Right atrium auricular region (tissue), 2 donors: ENCODE measurements around the gene ARID5B. TPM values are rescaled to one million over a fixed set of nuclear protein-coding genes. Genes with fewer than 3 reads are reported as not detected.
A peak's percentile ranks its signal among the peaks of the same experiment; 100 is the strongest.

ENCODE experiments used
- DNase-seq: peaks from one replicate; pipeline ENCODE4 v3.0.0-alpha.2; 2019; ENCODE audit warnings: low spot score
- H3K27ac ChIP-seq, 2 donors: fragments of 200-600 bp; sonication (generic); 1 replicate in 1 of 2; 2 replicates in 1 of 2; pipeline ENCODE4 v1.5.1; 2016 to 2019
- H3K27me3 ChIP-seq, 2 donors: fragments of 200-600 bp; sonication (generic); one replicate each; pipeline versions ENCODE4 v1.5.1 to v1.6.0; 2017 to 2019
- H3K36me3 ChIP-seq: fragments of 200-600 bp; sonication (generic); one replicate; pipeline ENCODE4 v1.5.1; 2016
- H3K4me1 ChIP-seq, 2 donors: fragments of 200-600 bp; sonication (generic); one replicate each; pipeline versions ENCODE4 v1.5.1 to v1.6.0; 2017 to 2019
- H3K4me3 ChIP-seq, 2 donors: fragments of 200-600 bp; sonication (generic); 1 replicate in 1 of 2; 2 replicates in 1 of 2; pipeline ENCODE4 v1.5.1; 2017 to 2019; ENCODE audit warnings: mild to moderate bottlenecking in 1 of 2, moderate library complexity in 1 of 2
- H3K9me3 ChIP-seq, 2 donors: fragments of 200-600 bp; sonication (generic); one replicate each; pipeline ENCODE4 v1.5.1; 2019
- CTCF ChIP-seq, 2 donors: fragments of 200-600 bp; sonication (generic); IDR thresholded peaks; one replicate each; pipeline ENCODE4 v1.5.1; 2019; ENCODE audit warnings: antibody characterized with exemption in 2 of 2
- total RNA-seq, 2 donors: library from RNA; depleted of rRNA; stranded (reverse); fragments of >200 nt; gene quantifications; one replicate each; pipeline ENCODE4 v1.1.0, GENCODE V29; 2016

ARID5B gene
- total RNA-seq, 2 donors from 2014 or later = 37.9 to 53.4 TPM

GRCh38 chr10:62072901-62073300 lies 171.4 kb downstream of the ARID5B start:
- DNase-seq = no peak
- TF ChIP-seq CTCF (IDR thresholded peaks at IDR 0.05) = no peak
- H3K4me3 ChIP-seq = no peak overlapping the region

GRCh38 chr10:62073429-62073828 lies 171.9 kb downstream of the ARID5B start:
- Histone ChIP-seq H3K36me3 (peaks cover 80% of the 10 kb centered on the region), H3K4me3 (no peak overlapping the region), H3K27ac (peak overlapping the region; percentile 16 to 28), H3K27me3 (no peaks in the 10 kb centered on the region), H3K9me3 (no peaks in the 10 kb centered on the region), H3K4me1 (peaks cover 0 to 88% of the 10 kb centered on the region in 2 donors)
- DNase-seq = no peak
- no peak for TF ChIP-seq CTCF (IDR thresholded peaks at IDR 0.05)

More at GRCh38 chr10:62072901-62073300, 171.4 kb downstream of the ARID5B start:
- no peaks in the 10 kb centered on the region for H3K9me3 ChIP-seq
- H3K36me3 ChIP-seq = peaks cover 79% of the 10 kb centered on the region
- H3K27ac ChIP-seq = peak overlapping the region in 1 of 2 donors; percentile 28
- no peaks in the 10 kb centered on the region for H3K27me3 ChIP-seq
- peaks cover 0 to 86% of the 10 kb centered on the region in 2 donors for H3K4me1 ChIP-seq

GRCh38 chr10:62075414-62075813 lies 173.9 kb downstream of the ARID5B start:
- H3K27me3 ChIP-seq = no peaks in the 10 kb centered on the region
- peaks cover 0 to 85% of the 10 kb centered on the region in 2 donors for H3K4me1 ChIP-seq
- DNase-seq = no peak
- TF ChIP-seq CTCF (IDR thresholded peaks at IDR 0.05) = no peak
- H3K9me3 ChIP-seq = no peaks in the 10 kb centered on the region
- peaks cover 69% of the 10 kb centered on the region for H3K36me3 ChIP-seq
- peak overlapping the region; percentile 58 to 61 for H3K27ac ChIP-seq
- H3K4me3 ChIP-seq = no peak overlapping the region

GRCh38 chr10:62075912-62076311 lies 174.4 kb downstream of the ARID5B start:
- no peaks in the 10 kb centered on the region for H3K9me3 ChIP-seq
- H3K4me1 ChIP-seq = peaks cover 0 to 86% of the 10 kb centered on the region in 2 donors
- no peak overlapping the region for H3K4me3 ChIP-seq
- TF ChIP-seq CTCF (IDR thresholded peaks at IDR 0.05) = no peak
- peaks cover 64% of the 10 kb centered on the region for H3K36me3 ChIP-seq
- H3K27ac ChIP-seq = peak overlapping the region; percentile 58 to 61
- H3K27me3 ChIP-seq = no peaks in the 10 kb centered on the region
- no peak for DNase-seq

- Histone ChIP-seq H3K4me1 (peaks cover 0 to 93% of the 10 kb centered on the region in 2 donors), H3K4me3 (no peak overlapping the region), H3K27me3 (no peaks in the 10 kb centered on the region), H3K27ac (peak overlapping the region; percentile 41 to 56), H3K9me3 (no peaks in the 10 kb centered on the region), H3K36me3 (peaks cover 54% of the 10 kb centered on the region)
- no peak for TF ChIP-seq CTCF (IDR thresholded peaks at IDR 0.05)
- DNase-seq = no peak
Measured at GRCh38 chr10:62076891-62077290, 175.4 kb downstream of the ARID5B start.
